Skin epidermis (tissue), 12 donors: ENCODE results near the gene FUZ.

Experiments used
- H3K27ac ChIP-seq, 21 experiments: fragments of 200-600 bp; sonication (generic) in 11 of 21; one replicate each; pipeline ENCODE4 v1.5.0; 2020; ENCODE audit warnings: mild to moderate bottlenecking in 3 of 21, inconsistent platforms in 2 of 21, moderate library complexity in 2 of 21
- H3K4me3 ChIP-seq, 7 experiments: fragments of 200-600 bp; sonication (generic) in 2 of 7; one replicate each; pipeline ENCODE4 v1.5.0; 2020; ENCODE audit warnings: inconsistent platforms in 2 of 7, mild to moderate bottlenecking in 2 of 7, moderate library complexity in 1 of 7

FUZ gene

DNA sequence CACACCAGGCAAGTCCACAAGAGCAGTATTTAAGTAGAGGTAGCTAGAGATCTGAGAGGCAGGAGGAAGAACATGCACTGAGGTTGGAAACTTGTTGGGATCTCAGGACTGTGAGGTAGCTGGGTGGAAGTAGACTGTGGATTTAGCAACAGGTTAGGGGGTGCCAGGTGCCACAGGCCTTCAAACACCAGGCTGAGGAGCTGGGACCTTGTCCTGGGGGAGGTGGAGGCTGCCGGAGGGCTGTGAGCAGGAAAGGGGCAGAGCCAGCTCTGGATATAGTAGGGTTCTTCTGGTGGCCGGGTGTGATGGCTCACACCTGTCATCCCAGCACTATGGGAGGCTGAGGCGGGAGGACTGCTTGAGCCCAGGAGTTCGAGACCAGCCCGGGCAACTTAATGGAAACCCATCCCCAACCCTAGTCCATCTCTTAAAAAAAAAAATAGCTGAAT lies 3.1 kb downstream of the FUZ start:
- H3K27ac ChIP-seq: peak overlapping the region in 17 of 21 experiments; percentile 47 to 85 (median 74)
- peak overlapping the region in 2 of 7 experiments; percentile 57 to 58 for H3K4me3 ChIP-seq

DNA sequence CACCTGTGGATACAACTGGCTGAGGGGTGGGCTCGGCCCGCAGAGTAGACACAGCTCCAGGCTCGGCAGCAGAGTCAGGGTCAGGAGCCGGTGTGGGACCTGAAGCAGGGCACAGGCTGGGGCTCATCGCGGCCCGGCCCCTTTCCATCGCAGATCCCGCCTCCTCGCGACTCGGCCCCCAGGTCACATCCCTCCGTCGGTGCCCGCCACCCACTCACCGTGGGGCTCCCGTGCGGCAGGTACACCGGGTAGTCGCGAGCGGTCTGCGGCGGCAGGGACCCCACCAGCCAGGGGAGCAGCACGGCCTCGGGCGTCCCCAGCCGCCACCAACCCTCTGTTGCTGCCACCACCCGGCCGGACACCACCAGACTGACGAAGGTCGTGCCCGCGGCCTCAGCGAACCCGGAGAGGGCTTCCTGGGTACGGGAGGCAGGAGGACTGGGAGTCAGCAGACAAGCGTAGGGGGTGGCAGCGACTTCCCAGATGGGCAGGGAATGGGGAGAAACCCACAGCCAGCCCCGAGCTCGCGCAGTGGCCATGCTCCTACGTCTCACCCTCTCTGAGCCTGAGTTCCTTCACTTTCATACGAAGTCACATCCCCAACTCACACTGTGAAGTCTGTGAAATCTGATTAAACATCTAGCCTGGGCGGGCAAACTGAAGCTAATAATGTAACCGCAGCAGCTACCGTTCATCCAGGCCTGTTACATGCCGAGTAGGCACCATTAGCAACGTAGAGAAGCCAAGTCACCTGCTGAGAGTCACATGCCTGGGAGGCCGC lies 3.7 kb downstream of the FUZ start:
- Histone ChIP-seq H3K4me3 (peak overlapping the region; percentile 53 to 70 (median 58)), H3K27ac (peak overlapping the region in 20 of 21 experiments; percentile 10 to 85 (median 72))

DNA sequence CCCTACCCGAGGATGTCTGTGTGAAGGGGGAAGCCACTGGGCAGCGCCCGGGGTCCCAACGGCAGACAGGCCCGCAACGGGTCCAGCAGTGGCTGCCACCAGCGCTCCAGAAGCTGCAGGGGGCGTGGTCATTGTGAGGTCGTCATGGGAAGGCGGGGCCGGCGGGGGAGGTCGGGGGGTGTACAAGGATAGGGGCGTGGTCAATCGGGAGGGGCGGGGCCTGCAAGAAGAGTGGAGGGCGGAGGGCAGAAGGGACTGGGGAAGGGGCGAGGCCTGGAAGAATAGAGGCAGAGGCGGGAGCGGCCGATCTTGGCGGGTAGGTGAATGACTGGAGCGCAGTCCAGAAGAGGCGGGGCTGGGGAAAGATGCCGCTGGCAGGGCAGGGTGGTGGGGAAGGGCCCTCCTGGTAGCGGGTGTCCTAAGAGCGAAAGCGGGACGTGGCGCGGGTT lies 4.4 kb downstream of the FUZ start:
- peak overlapping the region; percentile 53 to 70 (median 58) for H3K4me3 ChIP-seq
- H3K27ac ChIP-seq: peak overlapping the region in 19 of 21 experiments; percentile 28 to 85 (median 74)

DNA sequence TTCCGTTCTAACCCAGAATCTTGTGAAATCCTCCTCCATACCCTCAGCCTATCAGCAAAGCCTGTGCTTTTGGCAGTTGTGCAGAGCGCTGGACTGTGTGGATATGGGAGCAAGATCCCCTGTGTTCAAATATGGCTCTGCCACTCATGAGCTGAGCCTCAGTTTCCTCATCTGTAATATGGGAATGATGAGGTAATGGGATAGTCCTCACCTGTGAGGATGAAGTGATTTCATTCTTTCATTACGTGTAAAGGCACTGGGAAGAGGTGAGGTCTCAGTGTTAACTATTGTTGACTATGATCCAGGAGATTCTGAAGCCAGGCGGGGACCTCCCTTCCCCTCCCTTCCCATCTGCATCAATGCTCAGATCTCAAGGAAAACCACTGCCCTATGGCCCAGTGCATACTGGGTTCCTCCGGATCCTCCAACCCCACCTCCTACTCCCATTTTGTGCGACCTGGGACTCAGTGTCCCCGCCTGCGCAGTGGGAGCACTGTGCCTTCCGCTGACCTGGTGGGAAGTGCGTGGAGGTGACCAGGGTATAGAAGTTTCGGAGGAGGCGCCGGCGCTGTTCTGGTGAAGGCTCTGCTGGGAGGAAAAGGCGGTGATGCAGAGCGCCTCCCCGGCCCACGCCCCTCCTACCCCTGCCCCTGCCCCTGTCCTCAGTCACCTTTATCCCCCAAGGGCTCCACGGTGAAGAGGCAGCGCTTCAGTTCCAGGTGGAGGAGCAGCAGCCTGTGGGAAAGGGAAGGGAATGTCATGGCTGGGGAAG lies 5.0 kb downstream of the FUZ start:
- peak overlapping the region in 10 of 21 experiments; percentile 11 to 85 (median 56) for H3K27ac ChIP-seq
- peak overlapping the region in 5 of 7 experiments; percentile 53 to 64 (median 58) for H3K4me3 ChIP-seq

DNA sequence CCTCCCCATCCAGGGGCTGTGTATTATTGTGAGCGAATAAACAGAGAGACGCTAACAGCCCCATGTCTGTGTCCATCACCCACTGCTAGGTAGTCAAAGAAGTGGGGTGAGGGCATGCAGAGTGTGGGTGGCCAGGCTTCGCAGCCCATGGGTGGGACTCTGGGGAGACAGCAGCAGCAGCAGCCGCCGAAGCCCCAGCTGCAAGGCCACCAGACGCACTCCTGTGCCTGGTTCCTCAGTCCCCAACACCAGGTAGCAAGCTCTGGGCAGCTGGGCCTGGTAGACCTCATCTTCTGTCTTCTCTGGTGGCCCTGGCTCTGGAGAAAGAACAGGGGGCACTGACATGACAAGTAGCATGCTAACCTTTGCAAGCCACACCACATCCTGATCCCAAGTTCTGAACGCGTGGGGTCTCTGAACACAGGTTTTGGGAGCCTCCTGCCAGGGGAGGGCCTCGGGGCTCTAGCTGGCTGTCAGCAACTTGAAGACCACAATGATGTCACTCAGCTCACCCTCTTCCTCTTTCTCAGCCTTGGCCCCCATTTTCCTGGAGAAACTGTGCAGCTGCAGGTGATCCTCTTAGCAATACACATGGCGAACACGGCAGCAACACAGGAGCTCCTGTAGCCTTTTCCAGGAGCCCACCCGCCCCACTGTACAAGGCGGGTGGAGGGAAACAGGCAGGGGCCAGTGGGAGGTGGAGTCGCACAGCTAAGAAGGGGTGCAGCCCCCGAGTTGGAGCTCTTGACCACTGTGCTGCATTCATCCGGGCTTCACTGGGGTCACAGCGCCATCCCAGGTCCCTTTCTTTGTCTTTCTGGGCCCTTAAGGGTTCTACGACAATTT lies 5.8 kb downstream of the FUZ start:
- Histone ChIP-seq H3K27ac (peak overlapping the region in 5 of 21 experiments; percentile 2 to 42 (median 14)), H3K4me3 (no peak overlapping the region)

DNA sequence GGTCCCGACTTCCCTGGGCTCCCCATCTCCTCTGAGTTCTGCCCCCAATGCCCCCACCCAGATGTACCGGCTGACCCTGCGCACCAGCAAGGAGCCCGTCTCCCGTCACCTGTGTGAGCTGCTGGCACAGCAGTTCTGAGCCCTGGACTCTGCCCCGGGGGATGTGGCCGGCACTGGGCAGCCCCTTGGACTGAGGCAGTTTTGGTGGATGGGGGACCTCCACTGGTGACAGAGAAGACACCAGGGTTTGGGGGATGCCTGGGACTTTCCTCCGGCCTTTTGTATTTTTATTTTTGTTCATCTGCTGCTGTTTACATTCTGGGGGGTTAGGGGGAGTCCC lies 6.5 kb downstream of the FUZ start:
- H3K27ac ChIP-seq: peak overlapping the region in 3 of 21 experiments; percentile 2 to 23 (median 9)
- H3K4me3 ChIP-seq: no peak overlapping the region

DNA sequence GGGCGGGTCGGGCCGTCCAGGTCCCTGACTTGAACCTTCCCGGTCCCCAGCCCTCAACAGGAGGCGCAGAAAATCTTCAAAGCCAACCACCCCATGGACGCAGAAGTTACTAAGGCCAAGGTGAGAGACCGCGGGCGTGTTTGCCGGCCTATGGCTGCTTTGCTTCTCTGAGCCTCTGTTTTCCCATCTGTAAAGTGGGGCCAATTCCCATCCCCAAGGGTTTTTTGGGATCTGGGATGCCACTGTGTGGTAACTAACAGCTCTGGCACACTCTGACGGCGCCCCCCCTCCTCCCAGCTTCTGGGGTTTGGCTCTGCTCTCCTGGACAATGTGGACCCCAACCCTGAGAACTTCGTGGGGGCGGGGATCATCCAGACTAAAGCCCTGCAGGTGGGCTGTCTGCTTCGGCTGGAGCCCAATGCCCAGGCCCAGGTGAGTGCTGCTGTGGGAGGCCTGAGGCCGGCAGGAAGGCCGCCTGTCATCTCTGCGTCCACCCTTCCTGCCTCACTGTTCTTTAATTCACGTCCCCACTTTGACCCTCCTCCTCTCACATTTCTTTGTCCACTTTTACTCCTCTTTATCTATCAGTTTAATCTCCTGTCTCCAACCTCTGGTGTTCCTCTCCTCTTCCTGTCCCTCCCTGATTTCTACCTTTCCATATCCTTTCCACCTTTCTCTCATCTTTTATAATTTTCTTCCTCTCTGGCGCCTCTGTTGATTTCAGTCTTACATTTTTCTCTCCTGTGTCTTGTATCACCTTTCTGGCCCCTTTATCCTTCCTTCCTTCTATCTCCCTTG lies 7.1 kb downstream of the FUZ start:
- Histone ChIP-seq H3K27ac (peak overlapping the region in 2 of 21 experiments; percentile 2 to 9), H3K4me3 (no peak overlapping the region)

DNA sequence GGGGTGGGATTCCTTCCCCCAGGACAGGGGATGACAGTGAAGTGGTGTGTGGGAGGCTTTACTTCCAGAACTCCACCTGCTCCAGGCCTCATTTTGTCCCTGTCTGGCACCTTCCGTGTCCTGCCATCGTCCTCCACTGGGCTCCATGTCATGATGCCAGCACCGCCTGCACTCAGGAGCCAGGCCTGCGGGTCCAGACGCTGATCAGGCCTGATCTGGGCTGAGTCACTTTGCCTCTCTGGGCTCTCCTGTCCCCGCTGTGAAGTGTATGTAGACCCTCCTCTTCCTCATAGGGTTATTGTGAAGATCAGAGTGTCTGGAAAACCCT lies 9.6 kb downstream of the FUZ start:
- H3K4me3 ChIP-seq: no peak overlapping the region
- H3K27ac ChIP-seq: no peak overlapping the region

DNA sequence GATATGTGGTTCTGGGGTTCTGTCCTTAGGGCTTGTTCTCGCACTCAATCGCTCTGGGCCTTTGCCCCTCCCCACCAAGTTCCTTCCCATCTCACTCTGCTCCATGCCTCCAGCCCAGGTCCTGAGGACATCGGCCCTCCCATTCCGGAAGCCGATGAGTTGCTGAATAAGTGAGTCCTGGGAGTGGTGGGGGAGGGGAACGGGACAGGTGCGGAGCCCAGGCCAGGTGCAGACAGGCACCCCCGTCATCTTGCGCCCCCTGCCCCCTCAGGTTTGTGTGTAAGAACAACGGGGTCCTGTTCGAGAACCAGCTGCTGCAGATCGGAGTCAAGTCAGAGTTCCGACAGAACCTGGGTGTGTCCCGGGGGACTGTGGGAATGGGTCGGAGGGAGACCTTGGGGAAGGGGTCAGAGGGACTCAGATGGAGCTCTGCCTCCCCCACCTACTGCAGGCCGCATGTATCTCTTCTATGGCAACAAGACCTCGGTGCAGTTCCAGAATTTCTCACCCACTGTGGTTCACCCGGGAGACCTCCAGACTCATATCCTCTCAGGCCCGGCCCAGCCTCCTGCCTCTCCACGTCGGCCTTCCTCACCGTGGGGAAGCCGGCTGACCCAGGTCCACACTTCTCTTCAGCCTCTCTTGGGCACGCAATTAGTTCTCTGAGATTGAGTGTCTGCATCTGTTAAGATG lies 10.1 kb downstream of the FUZ start:
- Histone ChIP-seq H3K27ac (peak overlapping the region in 2 of 21 experiments; percentile 52 to 54), H3K4me3 (no peak overlapping the region)

DNA sequence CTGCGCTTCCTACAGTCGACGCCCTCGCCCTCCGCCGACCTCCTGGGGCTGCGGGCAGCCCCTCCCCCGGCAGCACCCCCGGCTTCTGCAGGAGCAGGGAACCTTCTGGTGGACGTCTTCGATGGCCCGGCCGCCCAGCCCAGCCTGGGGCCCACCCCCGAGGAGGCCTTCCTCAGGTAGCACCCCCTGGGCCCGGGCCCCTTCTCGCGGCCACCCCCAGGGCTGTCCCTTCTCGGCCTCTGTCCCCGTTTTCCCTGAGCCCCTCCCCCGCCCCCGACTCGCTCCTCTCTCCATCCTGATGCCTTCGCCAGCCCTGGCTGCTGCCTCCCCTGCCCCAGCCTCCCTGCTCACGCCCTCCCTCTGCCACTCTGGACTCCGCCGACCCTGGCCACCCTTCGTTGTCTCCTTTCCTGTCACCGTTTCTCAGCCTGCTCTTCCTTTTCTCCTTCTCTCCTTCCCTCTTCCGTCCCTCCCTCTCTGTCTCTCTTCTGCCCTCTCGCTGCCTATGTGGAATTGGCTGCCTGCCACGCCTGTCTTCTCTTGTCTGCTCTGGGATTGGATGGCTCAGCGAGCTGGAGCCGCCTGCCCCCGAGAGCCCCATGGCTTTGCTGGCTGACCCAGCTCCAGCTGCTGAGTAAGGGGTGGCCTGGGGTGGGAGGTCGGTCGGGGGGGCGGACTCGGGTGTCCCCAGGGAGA lies 11.0 kb downstream of the FUZ start:
- Histone ChIP-seq H3K27ac (peak overlapping the region in 7 of 21 experiments; percentile 41 to 70 (median 51)), H3K4me3 (peak overlapping the region in 2 of 7 experiments; percentile 4 to 10)

DNA sequence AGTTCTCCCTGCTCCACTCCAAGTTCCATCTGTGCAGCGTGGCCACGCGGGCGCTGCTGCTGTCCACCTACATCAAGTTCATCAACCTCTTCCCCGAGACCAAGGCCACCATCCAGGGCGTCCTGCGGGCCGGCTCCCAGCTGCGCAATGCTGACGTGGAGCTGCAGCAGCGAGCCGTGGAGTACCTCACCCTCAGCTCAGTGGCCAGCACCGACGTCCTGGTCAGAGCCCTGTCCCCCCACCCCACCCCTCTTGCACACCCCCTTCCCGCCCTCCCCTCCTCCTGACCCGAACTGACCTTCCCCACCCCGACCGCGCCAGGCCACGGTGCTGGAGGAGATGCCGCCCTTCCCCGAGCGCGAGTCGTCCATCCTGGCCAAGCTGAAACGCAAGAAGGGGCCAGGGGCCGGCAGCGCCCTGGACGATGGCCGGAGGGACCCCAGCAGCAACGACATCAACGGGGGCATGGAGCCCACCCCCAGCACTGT lies 11.6 kb downstream of the FUZ start:
- peak overlapping the region in 6 of 21 experiments; percentile 25 to 70 (median 46) for H3K27ac ChIP-seq

DNA sequence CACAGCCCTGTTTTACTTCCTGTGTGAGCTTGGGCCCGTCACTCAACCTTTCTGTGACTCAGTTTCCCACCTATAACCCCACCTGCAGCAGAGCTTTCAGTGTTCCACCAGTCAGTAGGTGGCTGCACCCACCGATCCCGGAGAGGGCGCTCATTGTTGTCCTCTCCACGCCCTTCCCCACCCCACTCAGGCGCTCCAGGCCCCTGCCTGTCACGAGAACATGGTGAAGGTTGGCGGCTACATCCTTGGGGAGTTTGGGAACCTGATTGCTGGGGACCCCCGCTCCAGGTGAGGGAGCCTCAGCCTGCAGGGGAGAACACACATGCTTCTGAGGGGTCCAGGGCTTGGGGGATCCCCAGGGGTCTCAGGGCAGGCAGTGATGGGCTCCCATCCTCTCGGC lies 12.3 kb downstream of the FUZ start:
- Histone ChIP-seq H3K27ac (no peak overlapping the region), H3K4me3 (no peak overlapping the region)

More for the DNA sequence above, 11.6 kb downstream of the FUZ start:
- peak overlapping the region in 2 of 7 experiments; percentile 4 to 10 for H3K4me3 ChIP-seq

DNA sequence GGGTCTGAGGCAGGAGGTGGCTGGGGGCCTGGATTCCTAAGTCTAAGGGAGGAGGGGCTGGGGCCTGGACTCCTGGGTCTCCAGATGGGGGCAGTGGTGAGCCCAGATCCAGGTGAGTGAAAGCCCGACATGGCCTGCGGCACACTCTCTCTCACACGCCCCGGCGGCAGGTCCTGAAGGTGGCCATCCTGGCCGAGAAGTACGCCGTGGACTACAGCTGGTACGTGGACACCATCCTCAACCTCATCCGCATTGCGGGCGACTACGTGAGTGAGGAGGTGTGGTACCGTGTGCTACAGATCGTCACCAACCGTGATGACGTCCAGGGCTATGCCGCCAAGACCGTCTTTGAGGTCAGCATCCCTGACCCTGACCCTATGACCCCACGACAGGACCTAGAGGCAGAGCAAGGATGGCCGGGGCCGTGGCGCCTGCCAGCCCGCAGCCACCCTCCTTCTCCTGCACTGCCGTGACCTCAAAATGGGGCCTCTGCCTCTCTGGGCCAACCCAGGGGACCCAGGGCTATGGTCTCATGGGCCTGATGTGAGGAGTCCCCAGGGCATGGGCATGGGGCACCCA lies 13.2 kb downstream of the FUZ start:
- no peak overlapping the region for H3K27ac ChIP-seq
- no peak overlapping the region for H3K4me3 ChIP-seq

DNA sequence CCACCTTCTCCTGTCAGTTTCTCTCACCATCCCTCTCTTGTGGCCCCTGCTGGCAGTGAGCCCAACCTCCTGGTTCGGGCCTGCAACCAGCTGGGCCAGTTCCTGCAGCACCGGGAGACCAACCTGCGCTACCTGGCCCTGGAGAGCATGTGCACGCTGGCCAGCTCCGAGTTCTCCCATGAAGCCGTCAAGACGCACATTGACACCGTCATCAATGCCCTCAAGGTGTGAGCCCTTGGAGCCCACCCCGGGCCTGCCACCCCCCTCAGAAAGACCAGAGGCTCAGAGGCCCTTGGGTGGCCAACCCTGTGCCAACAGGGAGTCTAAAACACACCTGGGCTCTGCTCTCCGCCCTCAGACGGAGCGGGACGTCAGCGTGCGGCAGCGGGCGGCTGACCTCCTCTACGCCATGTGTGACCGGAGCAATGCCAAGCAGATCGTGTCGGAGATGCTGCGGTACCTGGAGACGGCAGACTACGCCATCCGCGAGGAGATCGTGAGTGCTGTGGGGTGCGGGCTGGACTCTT lies 13.8 kb downstream of the FUZ start:
- no peak overlapping the region for H3K27ac ChIP-seq
- H3K4me3 ChIP-seq: no peak overlapping the region

DNA sequence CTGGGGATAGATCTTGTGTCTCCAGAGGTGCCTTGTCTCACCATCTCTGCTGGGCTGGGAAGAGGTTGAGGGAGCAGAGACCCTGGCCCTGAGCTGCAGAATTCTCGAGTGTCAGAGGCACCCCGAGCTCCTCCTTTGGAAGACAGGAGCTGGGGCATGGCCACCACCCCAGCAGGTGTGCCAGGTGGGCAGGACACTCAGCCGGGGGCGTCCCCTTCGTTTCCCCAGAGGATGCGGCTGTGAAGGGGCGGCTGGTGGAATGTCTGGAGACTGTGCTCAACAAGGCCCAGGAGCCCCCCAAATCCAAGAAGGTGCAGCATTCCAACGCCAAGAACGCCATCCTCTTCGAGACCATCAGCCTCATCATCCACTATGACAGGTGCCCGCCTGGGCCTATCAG lies 14.5 kb downstream of the FUZ start:
- Histone ChIP-seq H3K4me3 (no peak overlapping the region), H3K27ac (no peak overlapping the region)

DNA sequence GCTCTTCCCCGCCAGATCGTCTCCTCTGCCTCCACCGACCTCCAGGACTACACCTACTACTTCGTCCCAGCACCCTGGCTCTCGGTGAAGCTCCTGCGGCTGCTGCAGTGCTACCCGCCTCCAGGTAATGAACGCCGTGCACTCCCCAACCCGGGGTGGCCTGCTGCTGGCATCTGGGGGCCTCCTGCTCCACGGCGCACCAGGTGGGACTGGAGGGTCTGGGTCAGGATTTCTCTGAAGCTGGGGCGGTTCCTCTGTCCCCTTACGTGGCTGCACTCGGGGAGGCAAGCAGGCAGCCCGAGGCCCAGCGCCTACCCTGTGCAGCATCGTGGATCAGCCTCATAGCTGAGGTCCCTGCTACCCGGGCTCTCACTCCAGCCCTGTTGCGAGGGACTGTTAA lies 17.5 kb downstream of the FUZ start:
- no peak overlapping the region for H3K4me3 ChIP-seq
- H3K27ac ChIP-seq: no peak overlapping the region

DNA sequence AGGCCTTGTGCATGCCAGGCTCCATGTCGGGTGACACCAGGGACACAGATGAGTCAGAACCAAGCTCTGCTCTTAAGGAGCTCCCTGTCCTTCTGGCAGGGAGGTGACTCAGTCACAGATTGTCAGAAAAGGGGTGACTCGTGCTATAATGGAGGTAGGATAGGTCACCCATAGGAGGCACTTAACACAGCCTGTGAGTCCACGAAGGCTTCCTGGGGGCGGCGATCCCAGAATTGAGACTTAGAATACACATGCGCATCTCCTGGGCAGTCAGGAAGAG lies 19.6 kb downstream of the FUZ start:
- no peak overlapping the region for H3K4me3 ChIP-seq
- no peak overlapping the region for H3K27ac ChIP-seq
